Endometrial microvascular endothelial cells (primary cell): ENCODE measurements around the gene SF3A1. TPM values are rescaled to one million over a fixed set of nuclear protein-coding genes. Genes with fewer than 3 reads are reported as not detected.
"Not testable (repeated sequence)": the region's sequence is repeated elsewhere in the genome, so short reads cannot be mapped to it uniquely, and the experiment has no call there.

Experiments used
- in situ Hi-C: cut with HindIII; loops from 2 replicates; pipeline ENCODE4 v1.10.0; 2017; ENCODE audit warnings: low sequenced_read_pairs, low pct_unique_long_range_greater_than_20kb; ENCODE audit errors: inconsistent ontology term
- total RNA-seq: library from RNA; depleted of rRNA; stranded (reverse); fragments of >200 nt; gene quantifications from one replicate; pipeline ENCODE4 v1.2.3, GENCODE V29; 2015; ENCODE audit errors: inconsistent ontology term

SF3A1 gene
- 81.0 TPM for total RNA-seq

GRCh38 chr22:30356449-30357235, at the start of gene SF3A1, which contains the start of gene CCDC157:
TSS of gene SF3A1 (minus strand) at chr22:30356894. CDS start at chr22:30356792, 102 bp downstream.
TSS of gene CCDC157 (plus strand) at chr22:30357007. CDS start at chr22:30366001, 8,994 bp downstream.
- in situ Hi-C loops: no loop called here

- in situ Hi-C loops: no loop called here
These were observed 49.7 kb upstream of the SF3A1 start for GRCh38 chr22:30406400-30406799.

GRCh38 chr22:30405731-30406130, 49.0 kb upstream of the SF3A1 start:
- in situ Hi-C loops: no loop called here

GRCh38 chr22:30404307-30404706, 47.6 kb upstream of the SF3A1 start:
- in situ Hi-C loops: no loop called here

- in situ Hi-C loops: not testable (repeated sequence)
These were observed 46.0 kb upstream of the SF3A1 start for GRCh38 chr22:30402766-30403104.

- in situ Hi-C loops: no loop called here
These were observed 45.5 kb upstream of the SF3A1 start for GRCh38 chr22:30402028-30402765.

- in situ Hi-C loops: not testable (repeated sequence)
These were observed 44.3 kb upstream of the SF3A1 start for GRCh38 chr22:30401024-30401423.

- in situ Hi-C loops: no loop called here
These were observed 43.5 kb upstream of the SF3A1 start for GRCh38 chr22:30400159-30400558.

- in situ Hi-C loops: no loop called here
These were observed 43.0 kb upstream of the SF3A1 start for GRCh38 chr22:30399718-30400117.

- in situ Hi-C loops: no loop called here
These were observed 42.3 kb upstream of the SF3A1 start for GRCh38 chr22:30398685-30399680.

- in situ Hi-C loops: no loop called here
These were observed 41.3 kb upstream of the SF3A1 start for GRCh38 chr22:30397656-30398635.

- in situ Hi-C loops: no loop called here
These were observed 40.4 kb upstream of the SF3A1 start, which contains the start of gene SEC14L2 for GRCh38 chr22:30396871-30397655. TSS of gene SEC14L2 (plus strand) at chr22:30397018. CDS start at chr22:30397117, 99 bp downstream.

- in situ Hi-C loops: no loop called here
These were observed 37.2 kb upstream of the SF3A1 start for GRCh38 chr22:30393885-30394284.

- in situ Hi-C loops: no loop called here
These were observed 36.6 kb upstream of the SF3A1 start for GRCh38 chr22:30393322-30393680.

GRCh38 chr22:30392661-30393321, 36.1 kb upstream of the SF3A1 start:
- in situ Hi-C loops: no loop called here

- in situ Hi-C loops: no loop called here
These were observed 34.4 kb upstream of the SF3A1 start for GRCh38 chr22:30390974-30391691.
